Heart left ventricle (tissue), 16 donors: Measurements from ENCODE around the gene FFAR4. TPM values are rescaled to one million over a fixed set of nuclear protein-coding genes. Genes with fewer than 3 reads are reported as not detected.
"Not testable (repeated sequence)": the region's sequence is repeated elsewhere in the genome, so short reads cannot be mapped to it uniquely, and the experiment has no call there.

Experiments
- ATAC-seq, 4 donors: fragments of 200-7000 bp; cut with Tn5 transposase; one replicate each; pipeline ENCODE4 v1.9.1; 2020 to 2022; ENCODE audit warnings: moderate library complexity in 4 of 4, mild to moderate bottlenecking in 3 of 4, moderate number of reproducible peaks in 1 of 4
- DNase-seq, 5 donors: peaks; one replicate each; pipeline ENCODE4 v3.0.0-alpha.2; 2020
- H3K27ac ChIP-seq, 12 donors: fragments of 200-600 bp; sonication (generic) in 4 of 12; one replicate each; pipeline versions ENCODE4 v1.5.0 to v1.8.0; 2016 to 2022; ENCODE audit warnings: mild to moderate bottlenecking in 2 of 12
- H3K27me3 ChIP-seq, 9 donors: fragments of 200-600 bp; sonication (generic) in 2 of 9; one replicate each; pipeline versions ENCODE4 v1.5.1 to v1.8.0; 2016 to 2022; ENCODE audit warnings: mild to moderate bottlenecking in 3 of 9
- H3K36me3 ChIP-seq, 9 donors: fragments of 200-600 bp; sonication (generic) in 2 of 9; one replicate each; pipeline versions ENCODE4 v1.5.0 to v1.8.0; 2018 to 2022; ENCODE audit warnings: mild to moderate bottlenecking in 2 of 9
- H3K4me1 ChIP-seq, 12 donors: fragments of 200-600 bp; sonication (generic) in 4 of 12; one replicate each; pipeline versions ENCODE4 v1.5.0 to v1.8.0; 2016 to 2022; ENCODE audit warnings: mild to moderate bottlenecking in 3 of 12
- H3K4me3 ChIP-seq, 12 donors: fragments of 200-600 bp; sonication (generic) in 4 of 12; one replicate each; pipeline versions ENCODE4 v1.5.0 to v1.8.0; 2017 to 2022; ENCODE audit warnings: mild to moderate bottlenecking in 9 of 12, moderate library complexity in 4 of 12
- H3K9me3 ChIP-seq, 12 donors: fragments of 200-600 bp; sonication (generic) in 4 of 12; one replicate each; pipeline versions ENCODE4 v1.5.0 to v1.8.0; 2016 to 2022; ENCODE audit warnings: mild to moderate bottlenecking in 1 of 12
- POLR2A ChIP-seq, 2 donors: fragments of 450-650 bp; IDR thresholded peaks; one replicate each; pipeline ENCODE4 v1.6.1; 2017; ENCODE audit warnings: antibody characterized with exemption in 2 of 2, mild to moderate bottlenecking in 2 of 2, moderate library complexity in 2 of 2
- whole genome bisulfite sequencing, 4 donors: extraction: QIAGEN DNeasy Blood & Tissue Kit in 2 of 4; methylation state at CpG; one replicate each; pipeline versions ENCODE4 v1.1.5 to v1.1.7; 2013 to 2018; 5-methylcytosine and 5-hydroxymethylcytosine counted together
- intact Hi-C, 10 donors: fragments of 100-400 bp; cut with DNase I; formaldehyde crosslinking; loops; one replicate each; pipeline versions ENCODE4 v1.11.1 to v1.14.2; 2022
- polyA plus RNA-seq, 2 donors: library from polyadenylated mRNA; stranded (reverse); fragments of 200-250 nt; gene quantifications; one replicate each; pipeline ENCODE4 v1.2.3, GENCODE V29; 2013
- total RNA-seq, 9 donors: library from RNA; depleted of rRNA in 2 of 9; stranded (reverse); fragments of >200 nt in 2 of 9; fragmentation: NEBNext Ultra II Directional in 3 of 9; extraction: Animal tissue kit (Norgen Biotek cat#: 25700) in 3 of 9; gene quantifications; one replicate each; pipeline versions ENCODE4 v1.1.0 to v1.2.4, GENCODE V29; 2016 to 2023
- TF ChIP-seq, protein P1 (sequence below), 12 donors: fragments of 200-600 bp; sonication (generic) in 4 of 12; IDR thresholded peaks; one replicate each; pipeline versions ENCODE4 v1.5.0 to v1.8.0; 2018 to 2022; ENCODE audit warnings: antibody characterized with exemption in 12 of 12, mild to moderate bottlenecking in 5 of 12
- donor health status: ischemic (EF 13 %, LVEDD 7.1; RV severe dilation, severe dysfunction).
- donor health status: healthy with polysubstance abuse.
- donor health status: DM: no; HTN: yes; CAD: no.
- donor health status: DM: no; HTN: no; CAD: no.
- donor health status: ischemic (EF 25% LVEDD 6.9; RV normal size, moderate dysfunction).
- donor health status: ischemic (EF 25% LVEDD 5.7; RV mildly dilated, moderate dysfunction).
- donor health status: healthy.
- donor health status: DM: yes; HTN: yes; CAD: no.
- donor health status: ischemic (EF 35%, LVEDD 5.7; RV mildly dilated, moderate dysfunction).
- donor health status: nonischemic (EF 11% LVEDD 7.7; RV severe dilation, severe dysfunction).
- donor health status: DM: yes; HTN: yes; CAD: no.
- donor health status: PGD.
- donor health status: ischemic (EF 29% LVEDD 5.4; RV normal size, mild dysfunction).
- donor health status: nonischemic (EF 23%, LVEDD 6.1; RV moderate dilation, normal function).

FFAR4 gene
- total and polyA plus RNA-seq, 11 donors: 0.06 to 1.7 (median 0.11) TPM; not detected in 4

DNA sequence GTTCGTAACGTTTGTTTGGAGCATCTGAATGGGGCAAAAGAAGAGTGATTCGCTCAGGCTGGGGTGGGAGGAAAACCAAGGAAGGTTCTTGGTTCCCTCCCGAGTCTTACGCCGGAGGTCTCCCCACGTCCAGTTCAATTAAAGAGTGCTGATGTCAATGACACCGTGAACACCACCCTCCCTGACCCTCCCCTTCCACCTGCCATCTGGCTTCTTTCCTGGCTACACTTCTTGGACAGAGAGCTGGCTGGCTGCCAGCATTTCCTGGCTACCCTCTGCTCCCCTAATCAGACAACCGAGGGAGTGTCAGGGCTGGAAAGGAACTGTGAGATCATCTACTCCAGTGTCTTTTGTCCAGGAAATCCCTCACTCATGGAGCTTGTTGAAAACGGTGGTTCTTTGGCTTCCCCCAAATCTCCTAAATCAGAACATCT is 24.1 kb upstream of the FFAR4 start:
- Histone ChIP-seq H3K4me1 (peaks cover 0 to 15% (median 8%) of the 10 kb centered on the region in 12 donors), H3K27me3 (no peaks in the 10 kb centered on the region), H3K27ac (peak overlapping the region in 4 of 12 donors; percentile 7 to 51 (median 40)), H3K9me3 (no peaks in the 10 kb centered on the region), H3K36me3 (no peaks in the 10 kb centered on the region), H3K4me3 (peak overlapping the region in 10 of 12 donors; percentile 0 to 47 (median 32))
- WGBS, 4 donors: 1 to 9% (median 3%) methylated on average over 10 of the region's 10 CpGs
- DNase-seq (peak; percentile 63 to 84 (median 76)), ATAC-seq (peak; percentile 90 to 98 (median 98))
- intact Hi-C loops: loop anchor here in 2 of 10 donors (5.0 to 10.0 kb wide), 3 partner anchors 135 to 312 kb away; no protein-coding TSS in a partner anchor
- no peak for TF ChIP-seq POLR2A (IDR thresholded peaks at IDR 0.05)
- TF ChIP-seq, protein P1, sequence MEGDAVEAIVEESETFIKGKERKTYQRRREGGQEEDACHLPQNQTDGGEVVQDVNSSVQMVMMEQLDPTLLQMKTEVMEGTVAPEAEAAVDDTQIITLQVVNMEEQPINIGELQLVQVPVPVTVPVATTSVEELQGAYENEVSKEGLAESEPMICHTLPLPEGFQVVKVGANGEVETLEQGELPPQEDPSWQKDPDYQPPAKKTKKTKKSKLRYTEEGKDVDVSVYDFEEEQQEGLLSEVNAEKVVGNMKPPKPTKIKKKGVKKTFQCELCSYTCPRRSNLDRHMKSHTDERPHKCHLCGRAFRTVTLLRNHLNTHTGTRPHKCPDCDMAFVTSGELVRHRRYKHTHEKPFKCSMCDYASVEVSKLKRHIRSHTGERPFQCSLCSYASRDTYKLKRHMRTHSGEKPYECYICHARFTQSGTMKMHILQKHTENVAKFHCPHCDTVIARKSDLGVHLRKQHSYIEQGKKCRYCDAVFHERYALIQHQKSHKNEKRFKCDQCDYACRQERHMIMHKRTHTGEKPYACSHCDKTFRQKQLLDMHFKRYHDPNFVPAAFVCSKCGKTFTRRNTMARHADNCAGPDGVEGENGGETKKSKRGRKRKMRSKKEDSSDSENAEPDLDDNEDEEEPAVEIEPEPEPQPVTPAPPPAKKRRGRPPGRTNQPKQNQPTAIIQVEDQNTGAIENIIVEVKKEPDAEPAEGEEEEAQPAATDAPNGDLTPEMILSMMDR (IDR thresholded peaks at IDR 0.05): peak in 1 of 12 donors; percentile 5

DNA sequence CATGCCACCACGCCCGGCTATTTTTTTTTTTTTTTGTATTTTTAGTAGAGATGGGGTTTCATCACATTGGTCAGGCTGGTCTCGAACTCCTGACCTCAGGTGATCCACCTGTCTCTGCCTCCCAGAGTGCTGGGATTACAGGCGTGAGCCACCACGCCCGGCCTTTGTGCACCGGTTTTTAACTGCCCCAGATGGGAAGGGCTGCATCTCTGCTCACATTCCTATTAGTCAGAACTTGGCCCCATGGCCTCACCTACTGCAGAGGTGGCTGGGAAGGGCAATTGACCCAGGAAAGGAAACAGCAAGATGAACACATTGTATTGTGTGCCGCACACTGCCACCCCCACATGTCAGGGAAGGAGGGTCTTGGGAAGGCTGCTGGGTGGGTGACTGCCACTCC is 19.5 kb upstream of the FFAR4 start:
- intact Hi-C loops: loop anchor here in 1 of 10 donors (10.0 kb wide), 1 partner anchor 308 kb away; no protein-coding TSS in a partner anchor

DNA sequence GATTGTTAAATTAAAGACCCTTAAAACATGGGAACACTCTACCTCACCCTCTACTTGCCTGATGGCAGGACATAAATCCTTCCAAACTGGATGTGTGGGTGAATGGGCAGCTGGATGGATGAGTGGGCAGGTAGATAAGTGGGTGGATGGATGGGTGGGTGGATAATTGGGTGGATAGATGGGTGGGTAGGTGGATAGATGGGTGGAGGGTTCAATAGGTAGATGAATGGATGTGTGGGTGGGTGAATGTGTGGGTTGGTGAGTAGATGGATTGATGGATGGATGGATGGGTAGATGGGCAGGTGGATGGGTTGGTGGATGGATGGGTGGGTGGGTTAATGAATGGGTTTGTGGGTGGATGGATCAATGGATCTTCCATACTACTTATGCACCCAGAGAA is 18.9 kb upstream of the FFAR4 start:
- H3K4me3 ChIP-seq: no peak overlapping the region
- H3K4me1 ChIP-seq: peaks cover 0 to 7% (median 3%) of the 10 kb centered on the region in 12 donors
- H3K27me3 ChIP-seq: no peaks in the 10 kb centered on the region
- H3K27ac ChIP-seq: no peak overlapping the region
- ATAC-seq: no peak
- TF ChIP-seq POLR2A (IDR thresholded peaks at IDR 0.05): no peak
- TF ChIP-seq, protein P1 (IDR thresholded peaks at IDR 0.05): no peak
- intact Hi-C loops: loop anchor here in 1 of 10 donors (10.0 kb wide), 1 partner anchor 307 kb away; no protein-coding TSS in a partner anchor
- no peak for DNase-seq
- H3K9me3 ChIP-seq: no peaks in the 10 kb centered on the region
- no peaks in the 10 kb centered on the region for H3K36me3 ChIP-seq

More for the DNA sequence above, 19.5 kb upstream of the FFAR4 start:
- H3K4me3 ChIP-seq, DNase-seq, H3K36me3 ChIP-seq, H3K27me3 ChIP-seq, H3K9me3 ChIP-seq, ATAC-seq, H3K27ac ChIP-seq: not testable (repeated sequence)
- 82 to 91% (median 90%) methylated on average over 8 of the region's 8 CpGs for WGBS, 4 donors
- peaks cover 0 to 12% (median 7%) of the 10 kb centered on the region in 12 donors for H3K4me1 ChIP-seq

DNA sequence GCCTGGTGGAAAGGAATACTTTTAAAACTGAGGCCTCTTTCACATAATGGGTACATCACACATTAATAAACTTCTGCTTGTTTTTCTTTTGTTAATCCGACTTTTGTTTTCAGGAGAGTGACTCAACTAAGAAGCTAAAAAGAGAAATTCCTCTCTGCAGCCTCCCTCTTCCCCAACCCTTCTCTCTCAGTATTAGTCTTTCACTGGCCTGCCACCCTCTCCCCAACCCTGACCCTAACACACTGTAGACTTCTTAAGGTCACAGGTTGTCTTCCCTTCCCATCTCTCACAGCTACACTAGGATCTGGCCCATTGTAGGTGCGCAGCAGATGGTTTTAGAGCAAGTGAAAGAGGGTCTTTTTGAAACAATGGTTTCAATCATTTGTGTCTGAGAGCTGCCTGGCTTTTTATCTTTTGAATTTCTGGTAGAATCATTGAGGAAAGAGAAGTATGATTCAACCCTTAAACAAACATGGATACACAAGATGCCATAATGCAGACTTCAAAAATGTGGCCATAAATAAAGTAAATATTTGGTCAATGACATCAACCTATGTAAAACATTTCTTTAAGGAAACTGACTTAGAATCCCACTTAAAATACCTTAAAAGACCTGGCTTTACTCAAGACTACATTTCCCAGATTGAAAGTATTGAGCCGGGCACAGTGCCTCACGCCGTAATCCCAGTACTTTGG is 17.9 kb upstream of the FFAR4 start:
- H3K9me3 ChIP-seq: no peaks in the 10 kb centered on the region
- H3K36me3 ChIP-seq: no peaks in the 10 kb centered on the region
- TF ChIP-seq POLR2A (IDR thresholded peaks at IDR 0.05): no peak
- TF ChIP-seq, protein P1 (IDR thresholded peaks at IDR 0.05): no peak
- DNase-seq (no peak), ATAC-seq (no peak)
- 72 to 94% (median 91%) methylated on average over 5 of the region's 5 CpGs for WGBS, 4 donors
- no peaks in the 10 kb centered on the region for H3K4me1 ChIP-seq
- no peak overlapping the region for H3K27ac ChIP-seq
- H3K27me3 ChIP-seq: no peaks in the 10 kb centered on the region
- intact Hi-C loops: loop anchor here in 1 of 10 donors (10.0 kb wide), 1 partner anchor 306 kb away; no protein-coding TSS in a partner anchor
- no peak overlapping the region for H3K4me3 ChIP-seq
